Measurements from ENCODE around the gene IL1R2. TPM values are rescaled to one million over a fixed set of nuclear protein-coding genes. Genes with fewer than 3 reads are reported as not detected.

IL1R2 gene
- total RNA-seq, 2 experiments from 2014 or later = 1.1 TPM; not detected in 1

GRCh38 chr2:102075479-102075878 lies 83.7 kb downstream of the IL1R2 start:
- no peaks in the 10 kb centered on the region for H3K9me3 Mint-ChIP-seq
- CTCF ChIA-PET = interaction anchor here (1.6 kb wide), 1 partner anchor 55 kb away, joined by 8 read pairs; no protein-coding TSS in a partner anchor
- no peaks in the 10 kb centered on the region for H3K27me3 Mint-ChIP-seq
- POLR2A ChIA-PET = no interaction called here
- ATAC-seq (no peak), DNase-seq (no peak)
- H3K4me1 Mint-ChIP-seq (ENCODE audit: low read depth) = peaks cover 16% of the 10 kb centered on the region
- H3K4me3 Mint-ChIP-seq = no peak overlapping the region
- intact Hi-C loops (cut with micrococcal nuclease) = no loop called here
- no peak for TF ChIP-seq CTCF (IDR thresholded peaks at IDR 0.05)
- no peaks in the 10 kb centered on the region for H3K36me3 Mint-ChIP-seq (ENCODE audit: low read depth)
- no peak overlapping the region for H3K27ac Mint-ChIP-seq

- H3K27me3 Mint-ChIP-seq = no peaks in the 10 kb centered on the region
- DNase-seq (no peak), ATAC-seq (no peak)
- POLR2A ChIA-PET = interaction anchor here (1.6 kb wide), 1 partner anchor 10 kb away, joined by 3 read pairs; no protein-coding TSS in a partner anchor
- no peak overlapping the region for H3K4me3 Mint-ChIP-seq
- peaks cover 4% of the 10 kb centered on the region for H3K36me3 Mint-ChIP-seq (ENCODE audit: low read depth)
- intact Hi-C loops (cut with micrococcal nuclease) = no loop called here
- no peak overlapping the region for H3K27ac Mint-ChIP-seq
- peaks cover 26% of the 10 kb centered on the region for H3K4me1 Mint-ChIP-seq (ENCODE audit: low read depth)
- peaks cover 5% of the 10 kb centered on the region for H3K9me3 Mint-ChIP-seq
- no peak for TF ChIP-seq CTCF (IDR thresholded peaks at IDR 0.05)
- CTCF ChIA-PET = no interaction called here
These were observed 84.8 kb downstream of the IL1R2 start for GRCh38 chr2:102076512-102076911.

Other genes starting within 250 kb of the IL1R2 start
- gene IL1R1, start 150.8 kb downstream of the IL1R2 start, total RNA-seq = under 1 TPM; 0.63 to 0.68 TPM
- not detected for gene IL1RL2, start 195.1 kb downstream of the IL1R2 start, total RNA-seq